Stimulated activated naive CD8-positive, alpha-beta T cell treated with anti-CD3 and anti-CD28 coated beads, Interleukin-15, Interleukin-2, amounts not matched to agents 100 U/mL and 50 U/mL, for 24 hours (primary cell): ENCODE results near the gene SLC1A4.
"Not testable (repeated sequence)": the region's sequence is repeated elsewhere in the genome, so short reads cannot be mapped to it uniquely, and the experiment has no call there.

Experiments used
- ATAC-seq: fragments of 150-1000 bp; cut with Tn5 transposase; one replicate; pipeline ENCODE4 v1.10.0; 2021
- DNase-seq: peaks from one replicate; pipeline ENCODE4 v3.0.0; 2021

SLC1A4 gene

DNA sequence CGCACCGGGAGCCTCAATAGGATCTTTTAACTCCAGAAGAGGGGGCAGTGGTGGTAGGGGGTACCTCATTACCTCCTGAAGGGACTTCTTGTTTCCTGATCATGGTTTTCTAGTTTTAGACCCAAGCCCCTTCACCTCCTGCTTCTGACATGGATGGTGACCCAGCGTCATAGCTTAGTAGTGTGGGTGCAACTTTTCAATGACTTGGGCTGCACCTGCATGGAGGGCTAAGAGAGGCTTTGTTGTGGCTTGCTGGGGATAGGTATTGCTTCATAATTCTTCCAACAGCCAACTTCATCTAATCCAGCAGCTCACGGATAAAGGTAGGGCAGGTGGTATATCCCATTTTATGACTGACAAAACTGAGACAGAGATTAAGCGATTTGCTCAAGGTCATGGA is 3.0 kb downstream of the SLC1A4 start:
- ATAC-seq = no peak

DNA sequence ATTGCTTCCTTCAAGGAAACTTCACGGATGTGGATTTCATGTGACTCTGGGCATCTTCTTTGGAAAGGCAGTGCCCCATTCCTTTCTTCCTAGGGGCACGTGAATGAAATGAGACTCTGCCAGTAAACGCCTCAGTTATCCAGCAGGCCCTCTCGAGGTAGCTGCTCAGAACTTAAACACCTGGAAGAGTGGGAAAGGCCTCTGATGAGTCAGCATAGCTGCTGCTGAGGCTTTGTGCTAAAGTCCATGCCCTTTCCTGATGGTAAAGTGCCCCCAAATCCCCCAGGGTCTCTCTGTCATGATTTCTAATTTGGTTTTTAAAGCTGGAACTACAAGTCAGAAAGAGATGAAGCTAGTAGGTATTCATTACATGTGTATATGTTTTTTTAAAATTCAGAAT is 3.8 kb downstream of the SLC1A4 start:
- DNase-seq = no peak
- no peak for ATAC-seq

More for the DNA sequence above, 3.0 kb downstream of the SLC1A4 start:
- DNase-seq = no peak

DNA sequence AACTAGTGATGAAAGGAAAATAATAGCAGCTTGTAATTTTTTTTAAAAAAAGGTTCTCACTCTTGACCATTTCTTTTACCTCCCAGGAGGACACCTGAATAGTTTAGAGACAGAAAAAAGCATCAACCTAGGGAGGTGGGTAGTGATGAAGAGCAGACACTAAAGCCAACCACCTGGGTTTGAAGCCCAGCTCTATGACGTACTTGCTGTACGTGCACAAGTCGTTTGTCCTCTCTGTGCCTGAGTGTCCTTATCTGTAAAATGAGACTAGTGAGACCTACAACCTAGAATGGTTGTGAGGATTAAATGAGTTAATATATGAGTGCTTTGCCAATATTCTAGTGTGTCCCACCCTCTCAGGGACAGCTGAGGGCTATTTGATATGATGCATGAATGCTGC is 5.8 kb downstream of the SLC1A4 start:
- ATAC-seq (no peak), DNase-seq (no peak)

DNA sequence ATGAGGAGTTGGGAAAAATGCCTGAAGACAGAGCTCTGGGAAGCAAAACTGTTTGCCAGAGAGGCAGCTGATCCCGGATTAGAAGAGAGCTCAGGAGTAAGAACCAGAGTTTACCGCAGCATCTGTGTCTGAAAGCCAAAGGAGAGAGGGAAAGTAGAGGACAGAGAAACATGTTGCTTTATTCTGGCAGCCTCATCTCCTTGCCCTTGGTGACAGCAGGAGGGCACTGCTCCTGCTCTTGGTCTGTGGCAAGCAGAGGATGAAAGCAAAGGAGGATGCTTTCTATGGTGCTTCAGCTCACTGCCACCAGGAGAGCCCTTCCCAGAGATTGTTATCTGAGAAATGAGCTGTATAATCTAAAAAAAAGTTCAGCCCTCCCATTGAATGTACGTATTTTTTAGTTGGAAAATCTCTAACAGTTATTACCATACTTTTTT is 7.7 kb downstream of the SLC1A4 start:
- ATAC-seq = no peak
- DNase-seq = no peak

DNA sequence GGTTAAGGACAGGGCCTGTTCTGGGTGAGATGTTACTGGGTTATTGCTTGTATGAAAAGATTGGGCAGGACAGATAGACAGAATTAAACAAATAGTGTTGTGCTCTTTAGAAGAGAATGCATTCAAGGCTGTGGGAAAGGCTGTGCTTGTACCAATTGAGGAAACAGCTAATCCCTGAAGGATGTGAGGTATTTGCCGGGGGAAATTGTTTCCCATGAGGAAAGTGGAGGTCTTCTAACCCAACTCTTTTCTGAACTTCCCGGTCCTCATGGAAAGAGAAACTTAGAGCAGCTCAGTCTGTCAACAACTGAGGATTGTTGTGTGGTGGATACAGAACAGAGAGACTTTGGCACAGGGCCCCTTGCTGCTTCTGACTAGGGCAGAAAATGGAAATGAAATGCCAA is 9.5 kb downstream of the SLC1A4 start:
- no peak for DNase-seq
- no peak for ATAC-seq

DNA sequence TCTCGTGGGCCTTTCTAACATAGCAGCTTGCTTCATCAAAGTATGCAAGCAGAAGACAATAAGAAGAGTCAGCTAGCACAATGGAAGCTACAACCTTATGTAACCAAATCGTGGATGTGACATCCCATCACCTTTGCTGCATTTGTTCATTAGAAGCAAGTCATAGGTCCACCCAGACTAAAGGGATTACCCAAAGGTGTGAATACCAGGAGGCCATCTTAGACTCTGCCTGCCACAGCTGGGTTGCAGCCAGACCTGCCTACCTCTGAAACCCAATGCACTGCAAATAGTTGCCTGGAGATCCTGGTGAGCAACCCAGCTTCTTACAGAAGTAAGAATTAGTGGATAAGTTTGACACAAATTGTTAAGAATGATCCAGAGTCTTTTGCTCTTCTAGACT is 10.6 kb downstream of the SLC1A4 start:
- ATAC-seq (no peak), DNase-seq (no peak)

DNA sequence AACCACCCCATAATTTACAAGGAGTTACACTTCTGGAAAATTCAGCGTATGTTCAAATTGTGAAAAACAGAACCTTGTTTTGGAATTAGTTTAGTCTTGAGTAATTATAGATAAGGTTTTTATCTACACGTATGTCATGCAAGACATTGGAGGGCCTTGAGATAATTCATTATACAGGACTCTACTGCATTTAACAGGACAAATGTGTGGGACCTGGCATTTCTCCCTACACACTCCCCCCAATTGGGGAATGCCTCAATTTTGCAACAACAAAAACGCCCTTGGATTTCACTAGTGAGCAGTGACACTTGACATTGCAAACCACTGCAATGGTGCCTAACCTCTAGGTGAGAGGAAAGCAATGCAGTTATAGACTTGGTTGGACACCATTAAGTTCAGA is 11.4 kb downstream of the SLC1A4 start:
- no peak for ATAC-seq

DNA sequence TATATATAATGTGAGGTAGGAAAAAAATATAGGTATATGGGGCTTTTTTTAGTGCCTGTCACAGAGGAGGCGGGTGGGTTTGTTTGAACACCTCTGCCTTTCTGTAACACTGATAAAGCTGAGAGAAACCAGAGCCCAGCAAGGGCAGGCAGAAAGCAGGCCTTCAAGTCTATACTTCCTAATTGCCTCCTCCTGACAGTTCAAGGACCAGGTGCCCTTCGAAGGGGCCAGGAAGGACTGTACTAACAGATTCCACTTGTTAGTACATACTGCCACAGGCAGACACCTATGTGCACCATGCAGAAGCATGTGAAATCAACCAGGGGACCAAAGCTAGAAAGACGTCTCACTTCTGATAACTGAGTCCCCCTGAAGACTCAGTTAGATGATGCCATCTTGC is 13.8 kb downstream of the SLC1A4 start:
- ATAC-seq (no peak), DNase-seq (no peak)

More for the DNA sequence above, 11.4 kb downstream of the SLC1A4 start:
- no peak for DNase-seq

DNA sequence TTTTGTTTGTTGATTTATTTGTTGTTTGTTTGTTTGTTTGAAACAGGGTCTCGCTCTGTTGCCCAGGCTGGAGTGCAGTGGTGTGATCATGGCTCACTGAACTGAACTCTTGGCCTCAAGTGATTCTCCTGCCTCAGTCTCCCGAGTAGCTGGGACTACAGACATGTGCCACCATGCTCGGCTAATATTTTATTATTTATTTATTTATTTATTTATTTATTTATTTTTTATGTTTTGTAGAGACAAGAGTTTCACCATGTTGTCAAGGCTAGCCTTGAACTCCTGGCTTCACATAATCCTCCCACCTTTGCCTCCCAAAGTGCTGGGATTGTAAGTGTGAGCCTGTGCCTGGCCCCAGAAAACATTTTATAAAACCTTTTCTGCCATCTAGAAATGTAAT is 15.0 kb downstream of the SLC1A4 start:
- not testable (repeated sequence) for DNase-seq, ATAC-seq

DNA sequence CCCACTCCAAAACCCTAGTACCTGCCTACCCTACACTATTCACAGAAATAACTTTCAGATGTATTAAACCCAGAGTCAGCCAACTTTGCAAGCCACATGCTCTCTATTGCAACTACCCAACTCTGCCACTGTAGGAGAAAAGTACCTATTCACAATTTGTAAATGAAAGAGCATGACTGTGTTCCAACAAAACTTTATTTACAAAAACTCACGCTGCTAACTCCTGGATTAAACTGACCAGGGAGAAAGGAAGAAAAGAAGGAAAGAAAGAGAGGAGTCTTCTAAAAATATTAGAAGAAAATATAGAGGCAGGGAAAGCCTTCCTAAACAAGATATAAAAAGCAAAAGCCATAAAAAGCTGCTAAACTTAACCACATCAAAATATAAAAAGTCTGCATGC is 24.6 kb downstream of the SLC1A4 start:
- ATAC-seq (no peak), DNase-seq (no peak)

DNA sequence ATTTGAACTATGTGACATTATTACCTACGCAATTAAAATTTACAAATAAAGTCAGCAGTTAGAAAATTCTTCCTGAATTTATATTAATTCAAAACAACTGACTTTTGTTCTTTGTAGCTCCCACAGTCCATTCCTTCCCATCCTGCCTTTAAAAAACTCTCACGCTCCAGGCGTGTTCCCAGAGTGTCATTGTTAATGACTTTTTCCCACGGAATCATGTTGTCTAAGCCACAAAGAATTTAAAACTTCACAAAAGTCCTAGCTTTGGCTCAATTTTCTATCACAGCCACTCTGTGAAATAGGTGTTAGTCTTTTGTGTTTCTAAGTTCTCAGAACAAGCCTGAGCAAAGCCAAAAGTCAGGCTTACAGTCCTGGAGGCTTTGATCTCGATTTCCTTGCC is 26.5 kb downstream of the SLC1A4 start:
- ATAC-seq (no peak), DNase-seq (no peak)

DNA sequence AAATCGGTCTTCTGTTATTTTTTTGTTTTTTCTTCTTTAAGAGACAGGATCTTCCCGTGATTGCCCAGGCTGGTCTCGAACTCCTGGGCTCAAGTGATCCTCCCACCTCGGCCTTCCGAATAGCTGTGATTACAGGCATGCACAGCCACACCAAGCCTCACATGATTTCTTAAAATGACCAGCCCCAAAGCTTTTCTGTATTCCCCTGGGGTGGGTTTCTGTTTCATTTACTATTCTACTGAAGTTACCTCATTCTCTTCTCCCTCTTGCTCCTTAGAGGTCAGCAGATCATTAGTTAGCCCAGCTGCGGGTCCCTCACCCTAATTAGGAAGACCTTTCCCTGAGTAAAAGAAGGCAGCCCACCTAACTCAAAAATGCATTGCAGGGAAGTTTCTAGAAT is 27.6 kb downstream of the SLC1A4 start:
- DNase-seq (no peak), ATAC-seq (no peak)

DNA sequence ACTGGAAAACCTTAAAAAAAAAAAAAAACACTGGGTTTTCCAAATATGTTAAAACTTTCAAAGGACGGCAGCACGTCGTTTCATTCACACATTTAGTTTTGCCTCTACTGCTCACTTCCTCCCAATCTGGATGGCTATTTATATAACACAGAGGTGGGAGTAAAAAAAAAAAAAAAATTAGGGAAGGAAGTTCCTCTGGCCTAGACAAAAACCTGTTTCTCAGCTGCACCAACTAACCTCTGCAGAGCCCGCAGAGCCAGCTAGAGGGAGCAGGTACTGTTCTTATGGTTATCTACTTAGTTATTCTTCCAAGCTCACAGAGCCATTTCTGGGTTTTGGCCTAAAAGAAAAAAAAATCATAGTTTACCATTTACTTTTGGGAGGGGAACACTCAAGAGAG is 28.1 kb downstream of the SLC1A4 start:
- ATAC-seq (no peak), DNase-seq (no peak)

DNA sequence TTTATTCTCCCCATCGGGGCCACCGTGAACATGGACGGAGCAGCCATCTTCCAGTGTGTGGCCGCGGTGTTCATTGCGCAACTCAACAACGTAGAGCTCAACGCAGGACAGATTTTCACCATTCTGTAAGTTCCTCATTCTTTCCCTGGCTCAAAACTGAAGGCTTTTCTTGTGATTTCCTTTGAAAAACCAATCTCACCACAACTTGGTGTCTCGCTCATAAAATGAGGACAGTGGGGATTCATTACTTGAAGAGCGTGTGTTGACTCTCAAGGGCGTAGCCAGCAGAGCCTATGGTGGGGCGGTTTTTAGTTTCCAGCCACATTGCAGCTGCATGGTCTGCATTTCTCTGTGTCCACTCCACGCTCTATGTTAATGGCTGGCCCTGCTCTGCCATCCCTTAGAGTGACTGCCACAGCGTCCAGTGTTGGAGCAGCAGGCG is 29.0 kb downstream of the SLC1A4 start:
- ATAC-seq (no peak), DNase-seq (no peak)

DNA sequence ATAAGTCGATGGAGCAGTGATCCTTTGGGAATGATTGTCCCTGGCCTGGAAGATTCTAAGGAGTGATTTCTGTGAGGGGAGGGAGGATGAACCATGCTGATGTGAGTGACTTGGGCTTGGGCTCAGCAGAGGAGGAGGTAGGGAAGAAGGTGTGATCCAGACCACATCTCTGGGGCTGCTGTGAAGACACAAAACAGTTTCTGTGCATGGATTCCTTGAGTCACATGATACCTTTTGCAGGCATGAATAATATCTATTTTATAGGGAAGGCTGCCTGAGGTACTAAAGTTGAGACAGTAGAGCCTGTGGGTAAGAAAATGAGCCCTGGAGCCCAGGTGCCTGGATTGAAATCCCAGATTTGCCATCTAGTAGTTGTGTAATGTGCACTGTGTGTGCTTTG is 29.8 kb downstream of the SLC1A4 start:
- ATAC-seq (no peak), DNase-seq (no peak)

DNA sequence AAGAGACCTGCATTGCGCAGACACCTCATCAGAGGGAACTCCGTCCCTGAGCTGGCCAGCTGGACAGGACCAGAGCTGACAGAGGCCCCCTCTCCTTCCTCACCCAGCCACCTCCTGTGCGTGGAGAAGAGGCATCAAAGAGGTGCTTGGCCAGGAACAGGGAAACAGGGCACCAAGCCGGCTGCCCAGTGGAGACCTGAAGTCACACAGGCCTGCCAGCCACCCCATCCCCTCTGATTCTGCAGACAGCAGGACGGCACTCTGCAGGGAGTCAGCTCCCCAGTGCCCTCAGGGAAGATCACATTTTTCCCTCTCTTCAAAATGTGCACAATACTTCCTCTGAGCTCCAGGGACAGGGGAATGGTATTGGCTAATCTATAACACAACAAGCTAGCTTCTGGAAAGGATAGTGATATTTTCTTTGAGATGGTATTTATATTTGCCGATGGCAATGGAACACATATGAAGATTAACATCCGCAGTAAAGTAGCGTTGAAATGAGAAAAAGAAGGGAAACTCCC is 30.5 kb downstream of the SLC1A4 start:
- no peak for ATAC-seq
- DNase-seq = no peak

DNA sequence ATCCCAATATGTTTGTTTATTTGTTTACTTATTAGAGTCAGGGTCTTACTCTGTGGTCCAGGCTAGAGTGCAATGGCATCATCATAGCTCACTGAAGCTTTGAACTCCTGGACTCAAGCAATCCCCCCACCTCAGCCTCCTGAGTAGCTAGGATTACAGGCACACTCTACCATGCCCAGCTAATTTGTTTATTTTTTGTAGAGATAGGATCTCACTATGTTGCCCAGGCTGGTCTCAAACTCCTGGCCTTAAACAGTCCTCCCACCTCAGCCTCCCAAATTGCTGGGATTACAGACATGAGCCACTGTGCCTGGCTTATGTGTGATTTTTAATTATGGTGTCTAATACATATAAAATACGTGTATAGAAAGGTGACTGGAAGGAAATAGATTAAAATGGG is 31.1 kb downstream of the SLC1A4 start:
- not testable (repeated sequence) for DNase-seq, ATAC-seq

DNA sequence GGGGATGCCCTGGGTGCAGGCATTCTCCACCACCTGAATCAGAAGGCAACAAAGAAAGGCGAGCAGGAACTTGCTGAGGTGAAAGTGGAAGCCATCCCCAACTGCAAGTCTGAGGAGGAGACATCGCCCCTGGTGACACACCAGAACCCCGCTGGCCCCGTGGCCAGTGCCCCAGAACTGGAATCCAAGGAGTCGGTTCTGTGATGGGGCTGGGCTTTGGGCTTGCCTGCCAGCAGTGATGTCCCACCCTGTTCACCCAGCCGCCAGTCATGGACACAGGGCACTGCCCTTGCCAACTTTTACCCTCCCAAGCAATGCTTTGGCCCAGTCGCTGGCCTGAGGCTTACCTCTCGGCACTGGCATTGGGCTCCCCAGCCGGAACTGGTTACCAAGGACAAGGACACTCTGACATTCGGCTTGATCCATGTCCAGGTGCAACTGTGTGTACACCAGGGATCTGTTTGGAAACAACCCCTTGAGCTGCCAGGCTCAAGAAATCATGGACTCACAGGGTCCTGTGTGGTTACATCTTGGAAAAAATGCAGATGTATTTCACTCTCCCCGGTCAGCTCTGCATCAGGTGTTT is 31.8 kb downstream of the SLC1A4 start:
- ATAC-seq (no peak), DNase-seq (no peak)

DNA sequence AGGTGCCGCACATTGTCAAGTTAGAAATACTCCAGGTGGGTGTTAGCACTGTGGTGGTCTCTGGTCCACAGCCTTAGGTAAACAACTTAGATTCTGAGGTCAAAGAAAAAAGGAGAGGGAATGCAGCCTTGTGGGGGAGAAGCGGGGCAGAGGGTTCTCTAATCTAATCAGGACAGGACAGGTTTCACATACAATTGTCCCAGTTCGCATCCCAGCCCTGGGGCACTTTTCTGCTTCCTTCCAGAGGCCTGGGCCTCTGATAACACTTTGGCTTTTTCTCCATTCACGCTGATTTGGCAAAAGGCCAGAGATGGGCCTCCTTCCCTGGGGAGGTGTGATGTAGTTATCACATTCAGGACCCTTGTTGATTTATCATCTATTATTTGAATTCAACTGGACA is 32.5 kb downstream of the SLC1A4 start:
- DNase-seq = no peak
- ATAC-seq = no peak

DNA sequence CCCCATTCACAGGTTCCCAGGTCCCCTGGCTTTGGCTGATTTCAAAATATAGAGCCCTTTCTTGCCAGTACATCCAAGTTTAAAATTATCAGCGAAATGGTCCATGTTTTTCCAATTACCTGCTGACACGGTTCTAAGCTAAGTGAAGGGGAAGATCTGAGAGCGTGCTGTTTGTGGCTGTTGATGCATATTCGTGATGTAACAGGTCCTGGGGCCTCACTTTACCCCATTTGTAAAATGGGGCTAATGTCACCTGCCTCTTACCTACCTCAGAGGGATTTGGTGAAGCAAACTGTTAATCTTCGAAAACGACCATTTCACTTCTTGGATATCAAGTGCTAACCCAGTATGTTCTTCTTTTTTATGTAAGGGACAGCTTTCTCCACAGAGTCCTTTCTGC is 33.0 kb downstream of the SLC1A4 start:
- no peak for DNase-seq
- ATAC-seq = no peak

DNA sequence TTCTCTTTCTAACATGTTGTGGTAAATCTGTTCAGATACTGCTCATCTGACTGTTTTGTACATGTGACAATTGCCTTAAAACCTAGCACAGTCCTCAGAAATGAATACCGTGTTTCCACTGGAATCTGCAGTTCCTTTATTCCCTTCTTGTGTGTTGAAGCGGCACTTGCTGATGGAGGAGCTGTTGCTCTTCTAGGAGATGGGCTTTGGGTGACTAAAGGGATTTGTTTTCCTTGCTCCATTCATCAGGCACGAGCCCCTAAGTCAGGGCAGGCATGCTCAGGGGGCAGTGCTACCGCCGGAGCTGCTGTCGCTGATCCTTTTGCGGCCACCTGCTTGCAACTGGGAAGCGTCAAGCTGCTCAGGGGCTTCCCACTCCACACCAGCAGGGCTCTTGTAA is 34.5 kb downstream of the SLC1A4 start:
- ATAC-seq = no peak

DNA sequence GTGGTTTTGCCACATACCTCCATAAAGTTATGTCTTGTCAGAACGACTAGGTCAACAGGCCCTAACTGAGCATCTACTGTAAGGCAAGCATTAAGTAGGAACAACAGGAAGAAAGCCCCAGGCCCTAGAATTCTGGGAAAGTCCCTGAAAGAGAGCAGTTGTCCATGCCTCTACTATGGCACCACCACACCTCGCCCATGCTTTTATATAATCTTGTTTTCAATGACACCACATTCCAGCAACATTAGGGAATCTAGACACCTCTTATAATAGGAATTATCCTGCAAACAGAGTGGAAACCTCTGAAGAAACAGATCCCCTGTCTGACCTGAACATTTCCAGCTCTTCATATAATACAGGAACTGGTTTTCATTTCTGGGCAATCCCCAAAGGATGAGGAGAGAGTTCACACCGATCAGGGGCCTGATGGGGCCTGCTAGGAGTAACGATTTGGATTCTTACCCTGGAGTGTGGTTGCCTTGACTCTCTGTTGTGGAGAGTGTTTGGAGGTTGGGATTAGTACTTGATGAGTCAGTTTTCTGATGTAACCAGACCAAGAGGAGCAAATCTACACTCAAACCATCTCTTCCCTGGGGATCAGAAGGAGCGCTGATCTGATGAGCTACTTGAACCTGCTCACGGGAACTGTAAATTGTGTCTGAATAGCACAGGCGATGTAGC is 35.1 kb downstream of the SLC1A4 start:
- DNase-seq (no peak), ATAC-seq (no peak)

More for the DNA sequence above, 34.5 kb downstream of the SLC1A4 start:
- no peak for DNase-seq

DNA sequence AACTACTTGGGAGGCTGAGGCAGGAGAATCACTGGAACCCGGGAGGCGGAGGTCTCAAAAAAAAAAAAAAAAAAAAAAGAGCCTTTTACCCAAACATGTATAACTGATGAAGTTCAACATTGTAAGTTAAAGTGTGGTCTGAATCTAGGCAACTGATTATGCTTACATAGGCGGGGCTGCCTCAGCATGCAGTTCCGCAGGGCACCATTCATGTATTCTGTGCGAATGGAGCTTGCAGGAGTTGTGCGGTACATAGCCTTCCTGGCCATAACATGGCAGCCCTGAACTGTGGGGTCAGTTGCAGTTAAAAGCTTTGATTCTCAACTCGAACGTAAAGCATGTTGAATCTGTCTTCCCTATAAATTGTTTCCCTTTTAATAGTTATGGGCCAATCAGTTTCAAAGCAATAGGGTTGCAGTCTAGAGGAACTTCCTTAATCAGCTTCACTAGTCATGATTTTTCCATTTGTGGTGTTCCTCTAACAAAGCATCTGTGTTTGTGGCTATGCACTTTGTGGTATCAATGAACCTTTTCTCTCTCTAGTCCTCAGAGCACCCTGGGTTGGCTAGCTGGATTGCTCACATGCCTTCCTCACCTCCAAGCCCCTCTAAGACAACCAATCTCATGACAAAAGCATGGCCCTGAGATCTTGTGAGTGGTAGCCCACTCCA is 36.4 kb downstream of the SLC1A4 start:
- peak; percentile 79 for ATAC-seq

More for the DNA sequence above, 36.4 kb downstream of the SLC1A4 start:
- DNase-seq = no peak
